GM04503 (cell line): ENCODE results near the gene RAB40A.
"Not testable (repeated sequence)": the region's sequence is repeated elsewhere in the genome, so short reads cannot be mapped to it uniquely, and the experiment has no call there.

ENCODE experiments used
- DNase-seq: peaks from one replicate; pipeline ENCODE4 v3.0.0-alpha.2; 2012; ENCODE audit warnings: low read depth

The RAB40A gene

DNA sequence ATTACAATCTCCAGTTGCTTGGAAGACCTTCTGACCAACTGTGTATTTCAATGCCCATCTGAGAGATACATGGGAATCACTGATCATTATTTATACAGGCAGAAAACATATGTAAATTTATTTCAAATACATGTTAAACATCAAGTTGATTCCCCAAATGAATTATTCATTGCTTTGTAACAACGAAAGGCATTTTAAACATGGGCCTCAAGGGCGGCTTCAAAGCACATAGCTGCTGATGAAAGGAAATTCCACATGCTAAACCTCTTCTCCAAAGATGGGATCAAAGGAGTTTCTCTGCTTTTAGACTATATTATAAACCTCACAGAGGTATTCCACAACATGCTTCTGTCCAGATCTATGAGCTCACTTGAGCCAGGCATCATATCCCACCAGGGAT is 4.3 kb upstream of the RAB40A start:
- no peak for DNase-seq

DNA sequence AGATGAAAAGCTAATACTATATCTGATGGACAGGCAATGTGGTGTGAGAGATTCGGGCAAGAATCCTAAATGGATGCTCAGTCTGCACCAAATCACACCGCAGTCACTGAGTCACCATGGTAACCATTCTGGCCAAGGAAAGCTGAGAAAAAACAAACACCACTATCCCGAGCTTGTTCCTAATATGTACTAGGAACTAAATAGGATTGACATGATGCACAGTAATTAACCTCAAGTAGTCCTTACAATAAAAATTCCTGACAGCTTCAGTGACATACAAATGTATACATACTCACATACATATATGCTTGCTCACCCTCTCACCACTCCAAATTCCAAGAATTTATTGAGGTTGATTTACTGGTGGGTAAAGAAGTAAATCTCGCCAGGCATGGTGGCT is 1.1 kb upstream of the RAB40A start:
- no peak for DNase-seq

DNA sequence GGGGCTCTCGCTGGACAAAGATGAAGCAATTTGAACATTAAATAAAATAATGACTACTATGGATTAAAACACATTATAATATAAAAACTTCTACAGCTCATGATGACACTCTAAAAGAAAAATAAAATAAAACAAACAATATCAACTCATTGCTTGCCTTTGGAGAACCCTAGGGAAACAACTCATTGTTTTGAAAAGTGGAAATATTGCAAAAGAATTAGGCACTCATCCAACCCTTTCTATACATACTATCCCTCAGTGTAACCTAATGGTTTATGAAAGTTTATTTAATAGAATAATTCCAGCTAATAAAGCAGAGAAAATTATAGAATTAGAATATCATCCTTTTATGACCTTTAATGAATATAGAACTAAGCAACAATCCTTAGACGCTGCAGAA is 718 bp downstream of the RAB40A start:
- no peak for DNase-seq

DNA sequence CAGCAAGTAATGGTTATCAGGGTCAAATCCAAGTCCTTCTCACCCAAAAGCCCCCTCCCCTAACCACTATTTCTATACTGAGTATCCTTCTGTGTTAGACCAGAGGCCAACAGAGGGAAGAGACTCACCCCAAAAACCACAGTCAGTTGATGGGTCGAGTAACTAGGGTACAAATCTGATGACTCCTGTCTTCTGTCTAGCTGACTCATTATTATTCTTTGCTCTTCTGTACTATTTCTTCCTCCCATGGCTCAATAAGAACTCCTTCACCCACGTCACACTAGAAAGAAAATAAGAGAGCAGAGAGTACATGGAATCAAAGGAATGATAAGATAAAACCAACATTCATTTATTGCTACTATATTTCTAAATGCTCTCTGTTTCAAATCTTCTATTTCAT is 2.0 kb downstream of the RAB40A start:
- DNase-seq = no peak

DNA sequence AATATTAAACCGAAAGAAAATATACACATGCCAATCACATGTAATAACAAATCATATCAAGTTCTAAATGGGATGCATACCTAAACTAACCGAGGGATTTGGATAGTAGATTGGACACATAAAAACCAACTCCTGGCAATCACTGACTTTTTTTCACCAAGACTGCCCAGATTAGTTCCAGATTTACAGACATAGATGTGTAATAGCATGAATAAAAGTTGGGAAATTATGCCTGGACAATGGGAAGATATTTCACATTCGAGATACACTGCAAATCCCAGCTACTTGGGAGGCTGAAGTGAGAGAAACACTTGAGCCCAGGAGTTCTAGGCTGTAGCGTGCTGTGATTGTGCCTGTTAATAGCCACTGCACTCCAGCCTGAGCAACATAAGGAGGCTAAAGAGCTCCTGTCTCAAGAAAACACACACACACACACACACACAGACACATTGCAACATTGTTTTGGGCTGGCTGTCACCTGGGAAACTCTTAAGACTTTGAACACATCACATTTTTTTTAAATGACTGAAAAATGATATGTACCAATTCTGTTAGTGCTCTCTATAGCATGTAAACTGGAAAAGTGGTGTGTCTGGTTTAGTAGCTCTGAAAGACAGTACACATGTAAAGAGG is 5.7 kb downstream of the RAB40A start:
- DNase-seq = no peak

DNA sequence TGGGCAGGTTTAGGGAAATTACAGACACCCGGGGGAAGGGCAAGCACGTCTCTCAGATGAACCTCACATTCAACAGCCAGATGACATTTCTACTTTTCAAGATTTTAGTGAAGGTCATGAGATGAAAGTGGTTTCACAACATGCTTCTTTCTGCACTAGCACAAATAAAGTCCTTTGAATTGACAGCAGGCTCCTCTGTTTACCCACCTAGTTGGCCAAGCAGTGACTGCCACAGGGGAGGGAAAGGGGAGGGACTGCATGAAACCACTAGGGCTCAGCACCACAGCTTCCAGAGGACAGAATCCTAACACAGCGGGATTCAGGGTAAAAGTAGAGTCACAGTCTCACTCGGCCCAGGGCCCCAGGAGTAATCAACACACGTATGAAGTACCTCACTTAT is 6.2 kb downstream of the RAB40A start:
- DNase-seq = no peak

DNA sequence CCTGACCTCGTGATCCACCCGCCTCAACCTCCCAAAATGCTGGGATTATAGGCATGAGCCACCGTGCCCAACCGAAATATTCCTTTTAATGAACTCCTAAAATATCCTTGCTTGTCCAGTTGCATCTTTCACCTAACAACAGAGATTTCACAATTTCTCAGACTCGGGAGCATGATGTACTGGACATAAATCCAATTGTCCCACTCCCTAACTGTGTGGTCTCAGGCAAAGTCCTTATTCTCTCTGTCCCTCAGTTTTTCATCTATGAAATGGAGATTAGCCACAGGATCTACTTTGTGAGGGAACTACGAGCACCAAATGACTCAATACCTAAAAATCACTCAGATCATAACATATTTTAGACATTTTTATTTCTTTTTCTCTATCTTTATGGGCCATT is 9.3 kb downstream of the RAB40A start:
- DNase-seq = no peak

DNA sequence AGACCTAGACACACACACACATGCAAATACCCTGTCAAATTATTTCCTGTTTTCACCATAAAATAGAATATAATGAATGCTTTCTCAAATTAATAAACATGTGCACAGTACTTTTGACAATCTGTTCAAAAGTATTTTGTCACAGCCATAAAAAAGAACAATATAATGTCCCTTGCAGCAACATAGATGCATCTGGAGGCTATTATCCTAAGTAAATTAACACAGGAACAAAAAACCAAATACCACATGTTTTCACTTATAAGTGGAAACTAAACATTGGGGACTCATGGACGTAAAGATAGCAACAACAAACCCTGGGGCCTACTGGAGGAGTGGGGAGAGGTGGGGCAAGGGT is 15.5 kb downstream of the RAB40A start:
- DNase-seq = no peak

DNA sequence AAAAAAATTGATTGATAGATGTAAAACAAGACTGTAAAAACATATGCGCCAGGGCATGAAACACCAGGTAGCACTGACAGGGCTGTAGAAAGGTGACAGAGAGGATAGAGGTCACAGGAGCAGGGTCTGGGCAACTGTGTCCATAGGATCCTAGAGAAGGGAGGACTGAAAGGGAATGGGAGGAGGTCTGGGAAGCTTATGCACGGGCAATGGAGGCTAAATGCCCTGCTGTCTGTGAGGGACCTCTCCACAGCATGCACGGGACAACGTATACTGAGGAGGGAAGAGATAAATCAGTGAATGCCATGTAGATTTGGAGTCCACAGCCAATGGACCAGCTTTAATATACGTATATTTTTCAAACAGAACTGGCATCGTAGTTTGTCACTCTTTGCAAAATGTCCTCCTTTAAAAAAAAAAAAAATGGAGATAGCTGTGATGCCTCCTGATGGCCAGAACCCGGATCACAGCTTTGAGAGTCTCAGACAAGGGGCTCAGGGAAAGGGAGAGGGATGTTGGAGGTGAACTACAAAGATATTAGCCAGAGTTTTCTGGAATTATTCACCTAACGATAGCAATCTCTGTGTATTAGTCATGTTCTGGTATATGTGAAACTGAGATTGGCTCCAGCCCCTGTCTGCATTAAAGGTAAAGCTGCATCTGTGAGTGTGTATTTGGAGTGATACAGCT is 16.0 kb downstream of the RAB40A start:
- DNase-seq = no peak

DNA sequence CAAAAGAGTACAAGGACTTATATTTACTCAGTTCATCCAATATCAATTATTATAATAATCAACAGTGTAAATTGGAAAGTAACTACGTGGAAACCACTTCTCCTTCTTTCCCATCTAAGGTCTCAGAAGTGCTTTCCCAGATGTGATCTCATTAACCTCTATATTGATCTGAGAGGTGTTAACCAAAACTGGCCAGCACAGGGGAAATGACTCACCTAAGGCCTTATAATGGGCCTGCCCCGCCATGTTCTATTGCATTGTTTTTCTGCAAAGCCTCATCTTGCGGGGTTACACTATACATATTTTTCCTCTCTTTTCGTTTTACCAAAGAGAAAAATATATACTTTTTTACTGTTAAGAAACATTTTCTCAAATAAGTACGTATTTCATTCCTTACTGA is 20.5 kb downstream of the RAB40A start:
- no peak for DNase-seq

DNA sequence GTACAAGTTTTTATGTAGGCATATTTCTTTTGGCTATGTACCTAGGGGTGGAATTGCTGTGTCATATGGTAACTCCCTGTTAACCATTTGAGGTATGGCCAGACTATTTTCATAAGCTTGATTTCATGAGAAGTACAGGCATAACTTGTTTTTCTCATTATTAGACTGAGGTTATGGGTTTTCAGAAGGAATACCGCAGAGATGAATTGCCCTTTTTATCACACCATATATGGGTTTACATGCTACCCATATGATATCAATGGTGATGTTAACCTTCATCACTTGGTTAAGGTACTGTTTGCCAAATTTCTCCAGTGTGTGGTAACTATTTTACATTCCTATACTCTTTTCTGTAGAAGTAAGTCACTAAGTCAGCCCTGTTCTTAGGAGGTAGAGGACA is 23.5 kb downstream of the RAB40A start:
- DNase-seq = no peak

DNA sequence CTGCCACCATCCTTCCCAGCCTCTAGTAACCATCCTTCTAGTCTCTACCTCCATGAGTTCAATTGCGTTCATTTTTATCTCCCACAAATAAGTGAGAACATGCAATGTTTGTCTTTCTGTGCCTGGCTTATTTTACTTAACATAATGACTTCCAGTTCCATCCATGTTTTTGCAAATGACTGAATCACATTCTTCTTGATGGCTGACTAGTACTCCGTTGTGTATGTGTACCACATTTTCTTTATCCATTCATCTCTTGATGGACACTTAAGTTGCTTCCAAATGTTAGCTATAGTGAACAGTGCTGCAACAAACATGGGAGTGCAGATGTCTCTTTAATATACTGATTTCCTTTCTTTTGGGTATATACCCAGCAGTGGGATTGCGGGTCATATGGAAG is 25.7 kb downstream of the RAB40A start:
- not testable (repeated sequence) for DNase-seq

DNA sequence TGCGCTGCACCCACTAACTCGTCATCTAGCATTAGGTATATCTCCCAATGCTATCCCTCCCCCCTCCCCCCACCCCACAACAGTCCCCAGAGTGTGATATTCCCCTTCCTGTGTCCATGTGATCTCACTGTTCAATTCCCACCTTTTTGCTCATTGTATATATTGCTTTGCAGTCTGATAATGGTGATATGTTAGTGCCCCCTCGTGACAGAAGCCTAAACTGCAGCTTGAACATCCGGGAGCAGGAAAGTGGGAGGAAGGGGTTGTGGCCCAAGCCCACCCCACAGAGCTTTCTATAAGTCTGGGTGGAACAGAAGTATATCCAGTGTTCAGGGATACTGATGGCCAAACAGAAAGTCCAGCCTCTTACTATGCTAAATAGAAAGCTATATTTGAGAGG is 29.6 kb downstream of the RAB40A start:
- not testable (repeated sequence) for DNase-seq

DNA sequence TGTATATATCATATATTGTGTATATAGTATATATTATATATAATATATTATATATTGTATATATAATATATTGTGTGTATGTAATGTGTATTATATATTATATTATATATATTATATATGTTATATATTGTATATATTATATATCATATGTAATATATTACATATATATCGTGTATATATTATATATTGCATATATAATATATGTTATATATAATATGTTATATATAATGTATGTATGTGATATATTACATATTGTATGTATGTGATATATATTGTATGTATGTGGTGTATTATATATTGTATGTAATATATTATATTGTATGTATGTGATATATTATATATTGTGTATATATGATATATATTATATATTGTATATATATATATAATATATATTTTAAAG is 30.5 kb downstream of the RAB40A start:
- no peak for DNase-seq

DNA sequence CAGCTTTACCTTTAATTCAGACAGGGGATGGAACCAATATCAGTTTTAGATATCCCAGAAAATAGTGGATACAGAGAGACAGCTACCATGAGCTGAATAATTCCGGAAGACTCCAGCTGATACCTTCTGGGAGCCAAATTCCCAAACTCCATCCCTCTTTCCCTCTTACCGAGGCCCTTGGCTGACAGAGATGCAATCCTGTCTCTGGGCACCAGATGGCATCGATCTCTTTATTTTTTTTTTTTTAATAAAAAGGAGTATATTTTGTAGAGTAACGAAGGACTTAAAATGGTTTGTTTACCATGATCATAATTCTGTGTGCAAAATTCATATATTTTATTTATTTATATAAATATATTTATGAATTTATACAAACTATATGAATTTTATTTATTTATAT is 31.0 kb downstream of the RAB40A start:
- no peak for DNase-seq

DNA sequence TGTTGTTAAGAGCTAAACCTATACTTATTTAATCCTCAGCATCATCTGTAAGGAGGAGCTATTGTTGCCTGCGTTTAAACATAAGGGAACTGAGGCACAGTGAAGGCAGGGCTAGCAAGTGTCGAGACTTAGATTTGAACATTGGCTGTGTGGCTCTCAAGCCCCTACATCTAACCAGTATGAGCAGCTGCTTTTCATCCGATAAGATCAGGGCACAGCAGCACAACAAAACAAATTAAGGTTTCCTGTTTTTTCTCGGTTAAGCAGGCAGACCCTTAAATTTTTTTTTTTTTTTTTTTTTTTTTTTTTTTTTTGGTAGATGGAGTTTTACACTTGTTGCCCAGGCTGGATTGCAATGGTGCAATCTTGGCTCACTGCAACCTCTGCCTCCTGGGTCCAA is 35.6 kb downstream of the RAB40A start:
- no peak for DNase-seq

DNA sequence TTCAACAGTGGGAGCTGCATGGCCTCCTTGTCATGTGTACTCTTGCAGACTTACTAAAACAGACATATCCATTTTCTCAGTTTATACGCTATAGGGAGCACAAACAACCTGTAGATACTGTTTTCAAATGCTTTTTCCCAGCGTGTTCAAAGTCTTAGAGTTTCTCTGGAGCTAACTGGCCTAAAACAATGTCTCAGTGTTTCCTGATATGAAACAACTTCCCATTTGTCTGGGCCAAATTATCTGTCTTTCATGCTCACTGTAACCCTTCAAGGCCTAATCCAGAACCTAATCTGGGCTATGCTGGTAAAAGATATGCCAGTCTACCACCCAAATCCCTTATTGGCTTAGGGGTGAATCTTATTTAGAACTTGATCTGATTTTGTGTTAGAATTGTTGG is 38.8 kb downstream of the RAB40A start:
- DNase-seq = no peak

DNA sequence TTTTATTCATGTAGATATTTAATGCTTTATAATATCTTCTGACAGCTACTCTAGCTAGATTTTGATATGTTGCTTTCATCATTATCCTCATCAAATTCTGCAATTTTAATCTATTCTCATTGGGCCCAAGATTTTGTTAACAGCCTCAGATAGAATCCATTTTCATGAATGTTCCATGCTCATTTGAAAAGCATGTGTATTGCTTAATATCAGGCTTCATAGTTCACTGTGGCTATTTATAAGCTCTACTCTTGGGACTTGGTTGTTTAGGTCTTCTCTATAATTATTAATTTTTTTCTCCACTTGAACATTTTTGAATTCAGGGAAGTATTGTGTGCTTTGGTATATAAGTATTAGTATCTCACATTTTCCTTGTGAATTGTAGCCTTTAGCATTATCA is 41.8 kb downstream of the RAB40A start:
- no peak for DNase-seq

DNA sequence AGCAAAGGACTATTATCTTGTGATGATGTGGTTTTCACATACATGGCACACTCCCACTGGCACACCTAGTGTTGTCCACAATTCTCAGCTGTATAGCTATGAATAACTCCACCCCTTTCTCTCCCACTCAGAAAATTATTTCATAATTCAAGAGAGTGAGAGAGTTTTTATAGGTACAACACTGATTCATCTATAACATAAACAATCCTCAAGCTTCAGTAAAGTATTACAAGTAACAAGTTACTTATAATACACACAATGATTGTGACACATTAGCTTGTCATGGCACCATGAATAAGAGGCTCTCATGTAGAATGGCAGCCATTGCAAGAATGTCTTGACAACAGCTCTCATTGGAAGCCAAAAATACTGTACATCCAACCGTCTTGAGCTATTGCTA is 43.9 kb downstream of the RAB40A start:
- DNase-seq = no peak

DNA sequence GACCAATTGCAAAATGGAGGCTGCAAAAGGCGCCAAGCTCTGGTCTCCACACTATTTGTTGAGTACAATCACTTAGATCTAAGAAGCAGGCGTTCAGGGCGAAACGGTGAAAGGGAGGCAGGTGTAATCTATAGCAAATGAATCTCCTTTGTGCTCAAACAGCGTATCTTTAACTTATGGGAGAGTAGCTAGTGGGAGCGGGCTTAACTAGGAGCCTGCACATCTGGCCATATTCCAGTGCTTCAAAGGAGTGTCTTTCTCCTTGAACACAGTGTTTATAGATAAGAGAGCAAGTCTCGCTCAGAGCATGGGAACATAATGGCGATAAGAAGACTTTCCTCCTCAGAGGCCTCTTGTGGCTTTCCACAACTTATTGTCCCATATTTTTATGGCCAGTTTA is 49.3 kb downstream of the RAB40A start:
- DNase-seq = not testable (repeated sequence)

DNA sequence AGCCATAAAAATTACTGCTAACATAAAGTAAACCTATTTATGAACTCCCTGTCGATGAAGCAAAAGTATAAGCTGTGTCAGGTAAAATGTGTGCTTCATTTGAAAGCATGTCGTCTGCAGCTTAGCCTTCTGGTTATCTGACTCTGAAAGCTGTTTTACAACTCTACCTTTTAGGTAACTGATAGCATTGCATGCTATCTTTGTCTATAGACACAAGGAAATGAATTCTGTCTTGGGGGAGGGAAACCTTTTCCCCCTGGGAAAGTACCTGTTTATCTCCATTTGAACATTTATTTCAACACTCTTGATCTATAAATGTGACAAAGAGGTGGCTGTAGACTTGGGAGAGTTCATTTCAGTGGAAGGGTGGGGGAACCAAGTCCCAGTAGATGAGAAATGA is 51.4 kb downstream of the RAB40A start:
- DNase-seq = no peak

DNA sequence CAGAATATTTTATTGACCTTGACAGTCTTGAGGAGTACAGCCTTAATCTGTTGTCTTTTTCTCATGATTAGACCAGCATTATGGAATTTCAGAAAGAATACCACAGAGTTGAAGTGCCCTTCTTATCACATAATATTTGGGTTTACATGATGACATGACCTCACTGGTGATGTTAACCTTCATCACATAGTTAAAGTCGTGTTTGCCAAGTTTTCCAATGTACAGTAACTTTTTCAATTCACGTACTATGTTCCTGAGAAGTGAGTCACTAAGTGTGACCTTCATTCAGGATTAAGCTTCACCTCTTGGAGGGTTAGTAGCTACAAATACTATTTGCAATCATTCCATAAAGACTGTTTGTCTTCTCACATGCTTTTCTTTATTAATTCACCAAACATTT is 52.1 kb downstream of the RAB40A start:
- DNase-seq = no peak

DNA sequence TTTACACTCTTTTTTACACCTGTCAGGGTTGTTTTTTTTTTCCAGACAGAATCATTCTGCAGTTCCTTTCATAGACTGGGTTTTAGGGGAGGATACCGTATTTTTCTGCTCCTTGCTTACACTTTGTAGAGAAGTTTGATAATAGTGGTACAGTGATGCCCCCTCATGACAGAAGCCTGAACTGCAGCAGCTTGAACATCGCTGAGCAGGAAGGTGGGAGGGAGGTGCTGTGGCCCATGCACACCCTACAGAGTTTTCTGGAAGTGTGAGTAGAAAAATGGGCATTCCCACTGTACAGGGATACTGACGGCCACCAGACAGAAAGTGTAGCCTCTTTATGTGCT is 54.5 kb downstream of the RAB40A start:
- DNase-seq = no peak

DNA sequence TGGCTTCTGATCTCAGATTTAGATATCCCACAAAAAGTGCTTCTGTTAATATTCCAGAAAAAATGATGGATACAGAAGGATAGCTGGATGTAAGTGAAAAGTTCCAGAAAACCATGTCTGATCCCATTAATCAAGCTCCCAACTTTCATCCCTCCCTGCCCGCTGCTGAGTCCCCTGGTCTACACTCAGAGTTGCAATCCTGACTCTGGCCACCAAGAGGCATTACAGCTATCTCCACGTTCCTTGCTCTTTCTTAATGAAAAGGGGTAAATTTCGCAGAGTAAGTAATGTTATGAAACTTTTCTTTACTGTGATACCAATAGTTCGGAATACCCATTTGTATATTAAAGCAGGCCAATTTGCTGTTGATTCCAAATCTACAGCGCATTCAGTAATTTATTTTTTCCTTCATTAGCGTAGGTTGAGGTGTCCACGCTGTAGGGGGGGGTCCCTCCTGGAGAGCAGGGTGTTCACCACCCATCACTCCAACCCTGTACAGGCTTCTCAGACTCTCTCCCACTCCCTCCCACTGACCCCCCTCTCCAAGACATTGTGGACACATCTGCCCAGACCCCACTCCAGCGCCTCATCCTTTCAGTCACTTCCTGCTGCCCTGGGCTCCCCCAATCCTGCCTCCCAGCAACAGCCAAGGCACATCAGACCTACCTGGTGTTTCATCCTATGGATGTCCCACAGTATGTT is 55.1 kb downstream of the RAB40A start:
- no peak for DNase-seq
